HG03558 (cell line): ENCODE results near the gene TNFRSF4.

Source experiments
- ATAC-seq: cut with Tn5 transposase; IDR thresholded peaks from one replicate; pipeline ENCODE4 v1.9.1; 2021; ENCODE audit warnings: moderate number of reproducible peaks; ENCODE audit not compliant: unreplicated experiment; ENCODE audit errors: extremely low read depth

The TNFRSF4 gene

GRCh38 chr1:1173061-1173792, 40.7 kb downstream of the TNFRSF4 start:
- ATAC-seq, result no peak

DNA sequence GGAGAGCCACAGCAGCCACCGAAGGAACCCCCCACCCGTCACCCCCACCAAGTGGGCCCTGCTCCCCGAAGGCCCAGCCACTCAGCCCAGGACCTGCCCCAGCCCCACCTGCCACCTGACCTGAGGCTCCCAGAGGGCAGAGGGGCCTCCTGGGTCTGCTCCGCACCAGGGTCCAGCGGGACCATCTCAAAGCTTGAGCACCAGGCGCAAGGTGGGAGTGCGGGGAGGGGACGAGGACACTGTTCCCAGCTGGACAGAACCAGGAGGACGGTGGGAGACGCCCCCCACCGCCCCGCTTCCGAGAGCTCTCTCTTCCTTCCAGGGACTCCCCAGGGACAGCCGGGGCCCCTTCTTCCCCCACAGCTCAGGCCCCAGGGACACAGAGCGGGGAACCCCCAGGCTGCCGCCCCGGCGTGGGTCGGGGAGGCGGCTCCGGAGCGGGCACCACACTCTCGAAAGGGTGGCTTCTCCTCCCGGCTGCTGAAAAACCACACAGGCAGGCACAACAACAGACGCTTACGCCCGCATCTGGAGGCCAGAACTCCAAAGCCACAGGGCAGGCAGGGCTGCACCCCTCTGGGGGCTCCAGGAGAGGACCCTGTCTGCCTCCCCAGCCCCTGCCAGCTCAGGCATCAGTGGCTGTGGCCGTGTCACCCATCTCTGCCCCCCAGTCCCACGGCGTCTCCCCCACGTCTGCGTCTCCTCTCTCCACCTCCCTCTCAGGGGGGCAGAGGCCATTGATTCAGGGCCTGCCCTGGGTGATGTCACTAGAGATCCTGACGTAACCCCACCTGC, 42.2 kb downstream of the TNFRSF4 start:
- ATAC-seq, result no peak

- no peak for ATAC-seq
These were observed 42.8 kb downstream of the TNFRSF4 start for GRCh38 chr1:1171161-1171545.

GRCh38 chr1:1170215-1171091, 43.5 kb downstream of the TNFRSF4 start:
- ATAC-seq, result no peak

DNA sequence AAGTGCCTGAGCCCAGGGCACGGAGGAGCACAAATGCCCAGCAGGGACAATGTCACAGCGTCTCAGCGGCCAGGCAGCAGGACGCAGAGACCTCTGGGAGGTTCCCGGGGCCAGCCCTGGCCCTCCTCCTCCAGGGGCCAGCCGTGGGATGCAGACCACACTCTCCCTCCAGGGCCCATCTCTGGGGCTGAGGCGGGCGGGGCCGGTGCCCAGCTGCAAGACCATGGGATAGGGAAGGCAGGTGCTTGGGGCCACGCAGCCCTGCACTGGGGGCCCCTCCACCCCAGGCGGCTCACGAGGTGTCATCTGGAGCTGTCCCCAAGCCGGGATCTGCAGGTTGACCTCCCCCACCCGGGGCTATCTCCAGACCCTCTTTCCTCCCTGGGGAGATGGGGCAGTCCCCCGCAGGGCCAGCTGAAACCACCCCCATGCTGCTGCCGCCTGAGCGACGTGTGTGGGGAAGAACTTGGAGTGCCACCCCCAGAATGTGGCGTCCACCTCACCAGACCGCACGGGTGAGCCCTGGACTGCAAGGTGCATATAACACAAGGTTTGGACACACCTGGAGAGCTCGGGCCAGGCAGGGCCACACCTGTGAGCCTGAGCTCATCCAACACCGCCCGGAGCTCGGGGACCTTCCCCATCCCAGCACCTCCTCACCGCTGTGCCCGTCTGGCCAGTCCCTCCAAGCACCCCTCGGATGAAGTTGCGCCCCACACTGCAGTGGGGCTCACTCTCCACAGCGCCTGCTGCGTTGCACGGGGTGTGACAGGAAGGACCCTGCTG, 44.3 kb downstream of the TNFRSF4 start:
- no peak for ATAC-seq

GRCh38 chr1:1168451-1169411, 45.2 kb downstream of the TNFRSF4 start:
- no peak for ATAC-seq

GRCh38 chr1:1167841-1168450, 46.0 kb downstream of the TNFRSF4 start:
- no peak for ATAC-seq

GRCh38 chr1:1167398-1167821, 46.5 kb downstream of the TNFRSF4 start:
- ATAC-seq, result no peak

DNA sequence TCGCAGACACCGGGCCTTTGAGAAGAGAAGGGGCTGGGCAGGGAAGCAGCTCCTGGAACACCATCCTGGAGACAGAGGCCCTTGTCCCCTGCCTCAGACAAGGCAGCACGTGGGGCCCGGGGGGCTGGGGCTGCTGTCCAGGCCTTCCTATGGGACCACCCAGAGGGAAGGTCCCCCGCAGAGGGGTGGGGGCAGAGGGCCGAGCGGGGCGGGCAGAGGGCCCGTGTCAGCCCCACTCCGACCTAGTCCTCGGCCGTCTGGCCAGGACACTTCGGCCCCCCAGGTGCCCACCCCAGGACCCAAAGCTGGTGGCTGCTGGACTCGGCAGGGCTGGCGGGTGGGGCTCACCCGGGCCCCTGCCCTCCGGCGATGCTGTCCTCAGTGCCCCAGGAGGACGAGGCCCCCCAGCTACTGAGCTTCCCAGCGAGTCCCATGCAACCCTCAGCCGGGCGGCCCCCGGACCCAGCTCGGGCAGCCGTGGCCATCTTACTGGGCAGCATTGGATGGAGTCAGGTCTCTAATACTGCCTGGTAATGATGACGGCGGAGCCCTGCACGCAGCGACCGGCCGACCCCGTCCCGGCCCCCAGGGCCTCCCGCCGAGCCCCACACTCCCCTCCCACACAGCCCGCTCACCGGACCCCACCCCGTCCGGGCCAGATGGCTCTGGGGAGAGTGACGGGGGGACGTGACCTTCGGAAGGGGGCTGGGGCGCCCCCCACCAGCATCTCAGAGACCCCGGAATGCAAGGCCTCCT, 47.1 kb downstream of the TNFRSF4 start:
- ATAC-seq, result no peak

GRCh38 chr1:1165900-1166421, 48.0 kb downstream of the TNFRSF4 start:
- ATAC-seq, result no peak

DNA sequence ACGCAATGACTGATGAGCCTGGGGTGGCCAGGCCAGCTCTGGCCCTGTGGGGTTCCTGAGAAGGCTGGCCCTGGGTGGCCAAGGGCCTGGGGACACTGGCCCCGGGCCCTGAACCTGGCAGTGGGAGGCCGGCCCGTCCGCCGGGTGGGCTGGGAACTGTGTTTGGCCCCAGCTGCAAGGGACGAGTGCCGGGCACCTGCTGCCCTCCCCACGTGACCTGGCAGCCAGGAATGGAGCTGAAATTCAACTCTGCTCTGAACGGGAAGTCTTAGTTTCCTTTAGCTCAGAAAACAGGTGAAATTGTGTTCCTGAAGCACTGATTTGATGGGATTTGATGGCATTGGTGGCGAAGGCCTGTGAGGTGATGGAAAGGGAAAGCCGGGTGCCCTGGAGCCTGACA, 48.5 kb downstream of the TNFRSF4 start:
- no peak for ATAC-seq

GRCh38 chr1:1164701-1165451, 49.1 kb downstream of the TNFRSF4 start:
- ATAC-seq, result no peak

- no peak for ATAC-seq
These were observed 49.6 kb downstream of the TNFRSF4 start for GRCh38 chr1:1164361-1164700.

GRCh38 chr1:1163538-1164070, 50.3 kb downstream of the TNFRSF4 start:
- ATAC-seq, result no peak

- no peak for ATAC-seq
These were observed 51.1 kb downstream of the TNFRSF4 start for GRCh38 chr1:1162597-1163537.

- no peak for ATAC-seq
These were observed 52.3 kb downstream of the TNFRSF4 start for GRCh38 chr1:1161683-1162079.
